ENCODE results near the gene PNN. TPM values are rescaled to one million over a fixed set of nuclear protein-coding genes. Genes with fewer than 3 reads are reported as not detected.

Gene PNN
- total RNA-seq (2021; fragmentation: NEBNext Ultra II Directional; extraction: Animal tissue kit (Norgen Biotek cat#: 25700)) (113 and 121 TPM in 2 replicates), polyA plus RNA-seq (2011; rRNA removed) (27.5 and 56.5 TPM in 2 replicates), polyA minus RNA-seq (2011; rRNA and poly(A)+ RNA removed) (21.5 and 24.9 TPM in 2 replicates)
- polyA plus RNA-seq (2011; cell fraction: cytosol; rRNA removed), result 76.5 TPM
- 78.4 TPM for polyA plus RNA-seq (2011; cell fraction: nucleus; rRNA removed)
- polyA plus RNA-seq (2012, experiment 1 of 2), result 139 to 224 TPM (median 157 TPM) in 4 replicates
- 12.1 TPM for polyA plus RNA-seq (2012, experiment 2 of 2)
- 196 TPM for polyA plus RNA-seq (2013, experiment 1 of 2)
- 174 TPM for polyA plus RNA-seq (2013, experiment 2 of 2)
- 21.4 TPM for polyA minus RNA-seq (2011; cell fraction: cytosol; rRNA and poly(A)+ RNA removed)
- polyA minus RNA-seq (2011; cell fraction: nucleus; rRNA and poly(A)+ RNA removed), result 71.4 TPM
- long read RNA-seq, experiment 1, partial matches to known transcripts, result 3 of 35 reads
- long read RNA-seq, experiment 1, other reads (novel, unspliced or antisense), result 31 of 35 reads
- long read RNA-seq, experiment 2, transcript PNN-201 (9 exons, 3,576 nt), result major isoform, 204 of 304 reads
- long read RNA-seq, experiment 2, partial matches to known transcripts, result 9 of 304 reads
- long read RNA-seq, experiment 2, other reads (novel, unspliced or antisense), result 89 of 304 reads

GRCh38 chr14:39174560-39175444, at the start of gene PNN:
Gene PNN, plus strand, starts transcription at chr14:39175254. Its CDS starts 26 bp downstream, at chr14:39175280.
- Histone ChIP-seq H3K79me1 (ENCODE audit: low read depth, low read length) (no peaks in the 10 kb centered on the region; the same call in 1 of the 2 replicates), H2BK15ac (ENCODE audit: low read length) (0 out of 2 replicates have a peak within 1 kb of the TSS, but pooled peaks have one; percentile 36), H2BK12ac (ENCODE audit: low read depth, low read length) (peak within 1 kb of the TSS; percentile 85; the same call in 1 of the 2 replicates), H3K9me3 (ENCODE audit: insufficient read depth in 2 of 2, low read depth in 1 of 2, low read length in 1 of 2) (no peaks in the 10 kb centered on the region), H3K9ac (replicated peaks in 1 of 4; ENCODE audit: extremely low read depth in 1 of 4, low read depth in 3 of 4, low read length in 3 of 4) (peak within 1 kb of the TSS; percentile 95 to 99 (median 99)), H3K79me2 (ENCODE audit: control insufficient read depth in 1 of 2, insufficient read depth in 2 of 2, low read length in 2 of 2) (peaks cover 8 to 37% of the 10 kb centered on the region in 2 experiments), H4K8ac (ENCODE audit: extremely low read depth, insufficient read depth, low read length) (peak within 1 kb of the TSS; percentile 99; the same call in 1 of the 2 replicates), H4K91ac (replicated peaks; ENCODE audit: insufficient read length, low read length) (peak within 1 kb of the TSS; percentile 78), H3K14ac (ENCODE audit: insufficient read length) (no peak within 1 kb of the TSS), H3K18ac (ENCODE audit: extremely low read depth, low read length) (peak within 1 kb of the TSS; percentile 99), H3K27ac (ENCODE audit: low read depth, low read length) (peak within 1 kb of the TSS; percentile 95), H2AK5ac (ENCODE audit: low read depth, low read length) (peak within 1 kb of the TSS; percentile 87; the same call in 1 of the 2 replicates), H3K23me2 (ENCODE audit: low read depth, low read length) (peaks cover 4% of the 10 kb centered on the region; the same call in 1 of the 2 replicates), H3K36me3 (ENCODE audit: control insufficient read depth in 2 of 4, insufficient read depth in 4 of 4, low read length in 3 of 4) (peaks cover 23 to 41% (median 32%) of the 10 kb centered on the region in 4 experiments), H4K5ac (ENCODE audit: insufficient read length, low read depth, low read length) (peak within 1 kb of the TSS; percentile 97), H2BK120ac (replicated peaks; ENCODE audit: low read depth, low read length) (no peak within 1 kb of the TSS), H3K56ac (replicated peaks; ENCODE audit: insufficient read length, low read depth, low read length) (peak within 1 kb of the TSS; percentile 80), H3K4ac (replicated peaks; ENCODE audit: insufficient read length, low read depth, low read length) (peak within 1 kb of the TSS; percentile 82), H3K4me3 (ENCODE audit: extremely low read depth in 1 of 4, insufficient read depth in 2 of 4, low read depth in 3 of 4, low read length in 4 of 4) (peak within 1 kb of the TSS; percentile 88 to 97 (median 94)), H3K4me1 (replicated peaks in 1 of 4; ENCODE audit: control insufficient read depth in 3 of 4, insufficient read depth in 4 of 4, low read length in 3 of 4) (peaks cover 3 to 6% (median 5%) of the 10 kb centered on the region in 4 experiments; a peak in 6 of 7 replicates), H2BK20ac (ENCODE audit: low read length) (no peak within 1 kb of the TSS), H3K4me2 (ENCODE audit: insufficient read depth in 1 of 2, low read depth in 2 of 2, low read length in 2 of 2) (peak within 1 kb of the TSS; percentile 69 to 79), H4K20me1 (replicated peaks in 1 of 2; ENCODE audit: control insufficient read depth in 1 of 2, insufficient read depth in 2 of 2, low read length in 2 of 2) (peaks cover 2% of the 10 kb centered on the region in 2 experiments), H3K23ac (ENCODE audit: insufficient read length) (no peak within 1 kb of the TSS), H3K27me3 (replicated peaks in 1 of 4; ENCODE audit: control insufficient read depth in 3 of 4, extremely low read depth in 1 of 4, insufficient read depth in 3 of 4, low read length in 3 of 4) (no peaks in the 10 kb centered on the region), H2BK5ac (ENCODE audit: low read depth, low read length) (peak within 1 kb of the TSS; percentile 99), H2AFZ (ENCODE audit: low read length) (no peak within 1 kb of the TSS)
- FAIRE-seq, result peak; percentile 81
- DNase-seq (ENCODE audit: low read depth in 1 of 2, low spot score in 2 of 2), result peak; percentile 91 to 97
- CTCF ChIA-PET (ENCODE audit: partially characterized antibody), result interaction anchor here (0.6 kb wide), 1 partner anchor 70 kb away, joined by 4 read pairs; no protein-coding TSS in a partner anchor
- WGBS, 2 experiments (ENCODE audit: extremely low coverage in 1 of 2, insufficient coverage in 1 of 2, insufficient read length in 1 of 2, insufficient replicate concordance in 2 of 2, low coverage in 1 of 2, low lambda C conversion rate in 2 of 2, missing lambda C conversion rate in 1 of 2), result 5% methylated on average over 55 of the region's 56 CpGs; no CpG with 5 or more reads in 1 of the 2 experiments
- POLR2A ChIA-PET (ENCODE audit: partially characterized antibody), result interaction anchor here (0.6 to 6.6 kb wide), 28 partner anchors 10 to 192 kb away, joined by 3 to 219 read pairs (median 4); partner anchors contain the start of gene SEC23A
- TF ChIP-seq POLR2AphosphoS5 (IDR thresholded peaks at IDR 0.05; ENCODE audit: low read depth, low read length), result peak; percentile 87
- peak; percentile 98 for TF ChIP-seq TAF7 (optimal IDR thresholded peaks at IDR 0.05; ENCODE audit: borderline replicate concordance, low read depth, low read length)
- TF ChIP-seq TAF1 (IDR thresholded peaks at IDR 0.05; ENCODE audit: low read depth, low read length), result peak; percentile 99
- TF ChIP-seq, protein P1, sequence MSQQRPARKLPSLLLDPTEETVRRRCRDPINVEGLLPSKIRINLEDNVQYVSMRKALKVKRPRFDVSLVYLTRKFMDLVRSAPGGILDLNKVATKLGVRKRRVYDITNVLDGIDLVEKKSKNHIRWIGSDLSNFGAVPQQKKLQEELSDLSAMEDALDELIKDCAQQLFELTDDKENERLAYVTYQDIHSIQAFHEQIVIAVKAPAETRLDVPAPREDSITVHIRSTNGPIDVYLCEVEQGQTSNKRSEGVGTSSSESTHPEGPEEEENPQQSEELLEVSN (IDR thresholded peaks at IDR 0.05), result no peak
- peak; percentile 78 for TF ChIP-seq SP2 (IDR thresholded peaks at IDR 0.05; ENCODE audit: low read length)
- TF ChIP-seq CREB1 (IDR thresholded peaks at IDR 0.05), result peak; percentile 86
- TF ChIP-seq, protein P2, sequence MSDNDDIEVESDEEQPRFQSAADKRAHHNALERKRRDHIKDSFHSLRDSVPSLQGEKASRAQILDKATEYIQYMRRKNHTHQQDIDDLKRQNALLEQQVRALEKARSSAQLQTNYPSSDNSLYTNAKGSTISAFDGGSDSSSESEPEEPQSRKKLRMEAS (IDR thresholded peaks at IDR 0.05), result peak; percentile 8; the same call in 1 of the 2 replicates
